GM18499 (cell line): ENCODE data around the gene CTNNBL1.
"Not testable (repeated sequence)": the region's sequence is repeated elsewhere in the genome, so short reads cannot be mapped to it uniquely, and the experiment has no call there.

Source experiments
- ATAC-seq: cut with Tn5 transposase; IDR thresholded peaks from one replicate; pipeline ENCODE4 v1.9.1; 2021; ENCODE audit warnings: moderate number of reproducible peaks; ENCODE audit not compliant: insufficient read depth, unreplicated experiment

The CTNNBL1 gene

GRCh38 chr20:37677969-37678861 lies 15.6 kb upstream of the CTNNBL1 start:
- no peak for ATAC-seq

DNA sequence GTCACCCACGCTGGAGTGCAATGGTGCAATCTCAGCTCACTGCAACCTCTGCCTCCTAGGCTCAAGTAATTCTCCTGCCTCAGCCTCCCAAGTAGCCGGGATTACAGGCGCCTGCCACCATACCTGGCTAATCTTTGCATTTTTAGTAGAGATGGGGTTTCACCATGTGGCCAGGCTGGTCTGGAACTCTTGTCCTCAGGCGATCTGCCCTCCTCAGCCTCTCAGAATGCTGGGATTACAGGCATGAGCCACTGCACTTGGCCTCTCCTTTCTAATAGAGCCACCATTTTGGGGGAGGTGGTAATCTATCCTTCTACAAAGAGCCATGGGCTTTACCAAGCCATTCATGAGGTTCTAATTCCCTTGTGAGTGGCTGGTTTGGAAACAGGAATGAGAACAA lies 14.1 kb upstream of the CTNNBL1 start:
- not testable (repeated sequence) for ATAC-seq

DNA sequence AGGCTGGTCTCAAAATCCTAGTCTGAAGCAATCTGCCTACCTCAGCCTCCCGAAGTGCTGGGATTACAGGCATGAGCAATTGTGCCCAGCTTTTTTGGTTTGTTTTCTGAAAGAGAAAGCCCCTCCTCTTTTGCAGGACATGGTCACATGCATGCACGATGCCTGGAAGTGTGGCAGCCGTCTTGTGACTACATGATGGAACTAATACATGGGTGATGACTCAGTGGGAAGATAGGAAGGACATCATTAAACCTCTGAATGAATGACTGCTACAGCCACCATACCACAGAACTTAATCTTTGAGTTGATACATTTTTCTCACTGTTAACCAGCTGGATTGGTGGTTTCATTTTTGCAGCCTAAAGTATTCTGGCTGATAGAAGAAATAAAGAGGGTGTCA lies 13.4 kb upstream of the CTNNBL1 start:
- no peak for ATAC-seq

GRCh38 chr20:37681384-37682112 lies 12.3 kb upstream of the CTNNBL1 start:
- ATAC-seq = no peak

DNA sequence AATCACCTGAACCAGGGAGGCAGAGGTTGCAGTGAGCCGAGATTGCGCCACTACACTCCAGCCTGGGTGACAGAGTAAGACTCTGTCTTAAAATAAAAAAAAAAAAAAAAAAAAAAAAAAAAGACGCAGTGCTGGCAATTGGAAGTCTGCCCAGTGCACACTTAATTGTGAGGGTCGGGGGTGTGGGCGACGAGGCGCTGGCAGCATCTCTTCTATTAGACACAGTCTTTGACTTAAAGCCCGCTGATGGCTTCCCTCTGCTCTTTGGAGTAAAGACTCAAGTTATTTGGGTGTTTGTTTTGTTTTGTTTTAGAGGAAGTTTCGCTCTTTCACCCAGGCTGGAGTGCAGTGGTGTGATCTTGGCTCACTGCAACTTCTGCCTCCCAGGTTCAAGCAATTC lies 10.7 kb upstream of the CTNNBL1 start:
- not testable (repeated sequence) for ATAC-seq

GRCh38 chr20:37686762-37687477 lies 6.9 kb upstream of the CTNNBL1 start:
- ATAC-seq = no peak

DNA sequence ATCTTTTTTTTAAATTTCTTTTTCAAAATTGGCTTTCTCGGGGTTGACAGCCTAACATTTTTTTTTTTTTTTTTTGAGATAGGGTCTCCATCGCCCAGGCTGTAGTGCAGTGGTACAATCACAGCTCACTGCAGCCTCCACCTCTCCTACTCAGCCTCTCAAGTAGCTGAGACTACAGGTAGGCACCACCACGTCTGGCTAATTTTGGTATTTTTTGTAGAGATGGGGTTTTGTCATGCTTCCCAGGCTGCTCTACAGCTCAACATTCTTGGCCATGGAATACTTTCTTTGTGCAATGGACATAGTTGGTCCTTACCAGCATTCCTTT lies 6.4 kb upstream of the CTNNBL1 start:
- ATAC-seq = no peak

DNA sequence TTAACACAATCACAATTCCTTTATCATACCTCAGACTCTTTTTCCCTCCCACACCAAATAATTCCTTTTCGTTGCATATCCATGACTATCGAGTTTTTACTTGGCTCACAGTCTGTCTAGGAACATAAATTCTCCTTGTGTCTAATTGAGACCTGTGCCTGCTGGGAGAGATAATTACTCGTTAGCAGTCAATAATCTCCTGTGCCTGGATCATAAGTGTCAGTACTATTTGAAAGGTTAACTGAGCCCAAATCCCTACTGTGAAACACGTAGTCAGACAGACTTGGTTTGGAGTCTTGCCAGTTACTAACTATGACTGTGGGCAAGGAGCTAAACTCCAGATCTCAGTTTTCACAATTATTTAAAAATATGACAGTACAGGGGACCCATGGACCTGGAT lies 5.7 kb upstream of the CTNNBL1 start:
- ATAC-seq = no peak

GRCh38 chr20:37690626-37691369 lies 3.0 kb upstream of the CTNNBL1 start:
- no peak for ATAC-seq

- no peak for ATAC-seq
Observed at GRCh38 chr20:37692459-37693166, 1.2 kb upstream of the CTNNBL1 start.

GRCh38 chr20:37693242-37693634 lies 592 bp upstream of the CTNNBL1 start:
- ATAC-seq = no peak

DNA sequence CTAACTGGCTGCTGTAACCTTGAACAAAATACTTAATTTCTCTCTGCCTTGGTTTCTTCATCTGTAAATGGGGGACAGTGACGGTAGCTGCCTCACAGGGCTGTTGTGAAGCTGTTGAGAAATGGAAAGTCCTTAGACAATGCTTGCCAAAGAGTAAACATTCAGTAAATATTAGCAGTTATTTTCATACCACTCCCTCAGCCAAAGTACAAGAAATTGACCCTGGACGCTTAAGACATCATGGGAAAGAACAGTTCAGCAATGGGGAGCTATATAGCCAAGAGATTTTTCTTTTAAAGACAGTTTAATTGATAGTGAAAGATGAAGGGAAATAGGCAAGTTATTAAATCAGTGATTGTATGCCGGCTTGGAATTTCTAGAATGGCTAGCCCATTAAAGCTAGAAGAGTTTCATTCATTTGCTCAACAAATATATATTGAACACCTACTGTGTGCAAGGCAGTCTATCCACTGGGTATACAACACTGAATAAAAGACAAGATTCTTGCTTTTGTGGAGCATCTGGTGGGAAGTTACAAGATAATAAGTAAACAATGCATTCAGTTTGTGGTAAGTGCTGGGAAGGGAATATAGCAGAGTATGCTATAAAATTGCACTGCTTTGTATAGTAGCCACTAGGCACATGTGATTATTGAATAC lies 2.0 kb downstream of the CTNNBL1 start:
- ATAC-seq = no peak

DNA sequence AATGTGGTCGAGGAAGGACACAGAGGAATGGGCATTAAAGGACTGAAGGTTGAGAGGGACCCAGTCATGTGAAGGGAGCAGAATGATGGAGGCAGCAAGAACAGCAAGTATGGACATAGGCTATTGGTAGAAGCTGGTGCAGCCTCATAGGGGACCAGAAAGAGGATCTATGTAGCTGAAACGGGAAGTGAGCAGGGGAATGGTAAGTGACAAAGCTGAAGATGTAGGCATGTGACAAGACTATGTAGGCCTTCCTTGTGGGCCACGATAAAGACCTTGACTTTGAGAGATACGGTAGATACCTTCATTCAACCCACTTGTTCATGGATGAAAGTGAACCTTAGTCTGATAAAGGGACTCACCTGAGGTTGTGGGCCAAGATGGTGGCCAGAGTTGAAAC lies 3.5 kb downstream of the CTNNBL1 start:
- ATAC-seq = no peak

GRCh38 chr20:37699202-37699601 lies 5.4 kb downstream of the CTNNBL1 start:
- ATAC-seq = no peak

GRCh38 chr20:37700301-37700700 lies 6.5 kb downstream of the CTNNBL1 start:
- no peak for ATAC-seq

DNA sequence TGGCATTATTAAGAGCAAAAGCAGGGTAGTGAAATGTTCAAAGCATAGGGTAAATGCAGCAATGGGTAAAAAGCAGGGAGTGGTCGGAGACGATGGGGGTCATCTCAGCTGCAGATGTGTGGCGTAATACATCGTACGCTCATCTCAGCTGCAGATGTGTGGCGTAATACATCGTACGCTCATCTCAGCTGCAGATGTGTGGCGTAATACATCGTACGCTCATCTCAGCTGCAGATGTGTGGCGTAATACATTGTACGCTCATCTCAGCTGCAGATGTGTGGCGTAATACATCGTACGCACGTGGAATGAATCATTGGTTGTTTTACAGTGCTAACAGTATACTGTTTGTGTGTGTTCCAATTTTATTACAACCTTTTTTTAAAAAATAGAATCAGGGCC lies 7.8 kb downstream of the CTNNBL1 start:
- not testable (repeated sequence) for ATAC-seq

DNA sequence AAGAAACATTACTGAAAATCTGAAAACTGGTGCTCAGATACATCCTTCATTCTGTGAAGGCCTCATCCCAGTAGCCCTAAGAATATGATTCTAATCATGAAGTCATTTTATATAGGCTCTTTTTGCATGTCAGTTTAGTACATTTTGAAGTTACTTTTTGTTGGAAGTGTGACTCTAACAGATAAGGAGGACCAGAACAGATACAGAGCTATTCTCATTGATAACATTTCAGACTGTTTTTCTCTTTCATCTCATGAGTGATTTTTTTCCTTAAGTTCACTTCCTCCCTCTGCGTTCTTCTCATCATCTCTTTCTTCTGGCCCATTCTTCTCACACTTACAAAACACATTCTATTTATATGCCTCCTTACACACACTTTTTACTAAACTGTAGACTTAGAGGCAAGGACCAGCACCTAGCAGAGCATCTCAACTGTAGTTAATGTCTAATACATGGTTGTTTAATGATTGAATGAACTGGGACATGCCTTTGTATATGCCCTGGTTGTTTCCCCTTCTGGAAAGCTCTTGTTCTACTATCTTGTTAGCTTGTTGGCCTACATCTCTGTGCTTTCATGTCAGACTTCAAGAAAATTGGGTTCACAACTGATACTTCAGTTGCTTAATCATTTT lies 8.7 kb downstream of the CTNNBL1 start:
- ATAC-seq = no peak

- no peak for ATAC-seq
Observed at GRCh38 chr20:37703035-37703845, 9.4 kb downstream of the CTNNBL1 start.
